Activated T-cell treated with anti-CD3 and anti-CD28 coated beads for 4 hours (primary cell): Measurements from ENCODE around the gene ANKRD27.
"Not testable (repeated sequence)": the region's sequence is repeated elsewhere in the genome, so short reads cannot be mapped to it uniquely, and the experiment has no call there.

ENCODE experiments used
- DNase-seq: peaks from one replicate; pipeline ENCODE4 v3.0.0-alpha.2; 2020

ANKRD27 gene

GRCh38 chr19:32598022-32598421 lies 77.0 kb downstream of the ANKRD27 start:
- DNase-seq, result no peak

DNA sequence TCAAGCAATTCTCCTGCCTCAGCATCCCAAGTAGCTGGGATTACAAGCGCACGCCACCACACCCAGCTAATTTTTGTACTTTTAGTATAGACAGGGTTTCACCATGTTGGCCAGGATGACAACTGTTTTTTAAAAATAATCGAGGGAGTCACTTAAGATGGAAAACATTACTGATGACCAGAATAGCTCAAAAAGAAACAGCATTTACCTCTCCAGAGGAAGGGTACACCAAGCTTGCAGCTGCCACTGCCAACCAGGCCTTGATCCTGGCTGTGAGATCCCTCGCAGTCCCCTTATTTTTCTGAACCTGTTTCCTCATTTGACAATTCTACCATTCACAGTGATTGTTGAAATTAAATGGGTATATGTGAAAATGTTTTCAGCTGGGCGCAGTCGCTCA lies 79.5 kb downstream of the ANKRD27 start:
- no peak for DNase-seq

GRCh38 chr19:32594021-32594420 lies 81.0 kb downstream of the ANKRD27 start:
- no peak for DNase-seq

DNA sequence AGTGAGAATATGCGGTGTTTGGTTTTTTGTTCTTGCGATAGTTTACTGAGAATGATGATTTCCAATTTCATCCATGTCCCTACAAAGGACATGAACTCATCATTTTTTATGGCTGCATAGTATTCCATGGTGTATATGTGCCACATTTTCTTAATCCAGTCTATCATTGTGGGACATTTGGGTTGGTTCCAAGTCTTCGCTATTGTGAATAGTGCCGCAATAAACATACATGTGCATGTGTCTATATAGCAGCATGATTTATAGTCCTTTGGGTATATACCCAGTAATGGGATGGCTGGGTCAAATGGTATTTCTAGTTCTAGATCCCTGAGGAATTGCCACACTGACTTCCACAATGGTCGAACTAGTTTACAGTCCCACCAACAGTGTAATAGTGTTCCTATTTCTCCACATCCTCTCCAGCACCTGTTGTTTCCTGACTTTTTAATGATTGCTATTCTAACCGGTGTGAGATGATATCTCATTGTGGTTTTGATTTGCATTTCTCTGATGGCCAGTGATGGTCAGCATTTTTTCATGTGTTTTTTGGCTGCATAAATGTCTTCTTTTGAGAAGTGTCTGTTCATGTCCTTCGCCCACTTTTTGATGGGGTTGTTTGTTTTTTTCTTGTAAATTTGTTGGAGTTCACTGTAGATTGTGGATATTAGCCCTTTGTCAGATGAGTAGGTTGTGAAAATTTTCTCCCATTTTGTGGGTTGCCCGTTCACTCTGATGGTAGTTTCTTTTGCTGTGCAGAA lies 87.1 kb downstream of the ANKRD27 start:
- not testable (repeated sequence) for DNase-seq

- no peak for DNase-seq
These were observed 93.2 kb downstream of the ANKRD27 start for GRCh38 chr19:32581705-32582179.

DNA sequence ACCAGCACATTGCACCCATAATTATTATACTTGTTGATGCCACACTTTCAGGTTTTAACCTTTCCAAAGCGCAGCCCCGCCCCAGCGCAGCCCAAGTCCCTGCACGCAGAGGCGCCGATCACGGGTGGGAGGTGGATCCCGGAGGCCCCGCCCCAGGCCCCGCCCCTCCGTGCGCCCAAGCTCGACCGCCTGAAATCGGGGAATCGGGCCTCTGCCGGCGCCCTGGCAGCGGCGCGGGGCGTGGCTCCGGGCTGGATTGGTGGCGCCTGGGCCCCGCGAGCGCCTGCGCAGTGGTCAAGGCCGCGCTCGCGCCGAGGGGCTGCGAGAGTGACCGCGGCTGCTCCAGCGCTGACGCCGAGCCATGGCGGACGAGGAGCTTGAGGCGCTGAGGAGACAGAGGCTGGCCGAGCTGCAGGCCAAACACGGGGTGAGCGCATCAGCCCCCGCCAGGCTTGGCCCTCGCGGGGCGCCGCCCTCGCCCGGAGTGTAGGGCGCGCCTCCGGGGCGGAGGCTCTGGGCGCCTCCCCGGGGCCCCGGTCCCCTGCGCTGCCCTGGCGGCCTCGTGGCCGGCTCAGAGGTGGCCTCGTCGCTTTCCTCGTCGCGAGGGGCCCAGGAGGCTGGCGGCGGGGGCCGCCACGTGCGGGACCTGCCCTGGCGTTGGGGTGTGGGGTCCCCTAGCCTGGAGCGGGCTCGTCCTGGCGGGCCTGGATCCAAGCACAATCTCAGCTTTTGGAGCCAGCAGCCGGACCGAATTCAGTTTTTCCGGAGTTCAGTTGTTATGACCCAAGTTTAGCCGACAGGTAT lies 93.9 kb downstream of the ANKRD27 start, which contains the start of gene PDCD5:
Gene PDCD5, plus strand, starts transcription at position 290 of the 804 bp plus-strand sequence. Its CDS starts 72 bp downstream, at position 362.
- peak; percentile 96 for DNase-seq

DNA sequence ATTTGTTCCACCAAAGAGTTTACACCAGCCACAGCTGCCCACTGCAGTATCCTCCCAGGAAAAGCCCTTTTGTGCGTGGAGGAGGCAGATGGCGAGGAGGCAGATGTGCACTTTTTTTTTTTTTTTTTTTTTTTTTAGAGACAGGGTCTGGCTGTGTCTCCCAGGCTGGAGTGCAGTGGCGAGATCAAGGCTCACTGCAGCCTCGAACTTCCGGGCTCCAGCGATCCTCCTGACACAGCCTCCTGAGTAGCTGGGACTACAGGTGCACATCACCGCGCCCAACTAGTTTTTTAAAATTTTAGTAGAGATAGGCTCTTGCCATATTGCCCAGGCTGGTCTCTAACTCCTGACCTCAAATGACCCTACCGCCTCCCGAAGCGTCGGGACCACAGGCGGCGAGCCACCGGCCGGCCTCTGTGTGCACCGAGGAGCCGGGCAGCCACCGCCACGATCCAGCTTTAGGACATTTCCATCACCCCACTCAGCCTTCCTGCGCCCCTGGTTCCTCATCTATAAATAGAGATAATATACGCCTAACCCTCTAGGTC lies 94.6 kb downstream of the ANKRD27 start:
- no peak for DNase-seq

DNA sequence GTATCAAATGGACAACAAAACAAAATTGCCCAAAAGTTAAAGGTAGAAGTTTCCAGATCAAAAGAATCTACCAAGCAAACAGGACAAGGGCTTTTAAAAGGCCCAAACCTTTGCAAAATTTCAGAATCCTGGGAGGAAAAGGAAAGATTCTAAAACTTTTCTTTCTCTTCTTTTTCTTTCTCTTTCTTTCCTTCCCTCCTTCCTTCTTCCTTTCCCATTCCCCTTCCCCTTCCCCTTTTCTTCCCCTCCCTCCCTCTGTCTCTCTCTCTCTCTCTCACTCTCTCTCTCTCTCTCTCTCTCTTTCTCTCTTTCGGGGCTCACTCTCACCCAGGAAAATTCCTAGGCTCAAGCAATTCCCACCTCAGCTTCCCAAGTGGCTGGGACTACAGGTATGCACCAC lies 98.2 kb downstream of the ANKRD27 start:
- no peak for DNase-seq

- no peak for DNase-seq
These were observed 101.5 kb downstream of the ANKRD27 start for GRCh38 chr19:32573492-32573794.

DNA sequence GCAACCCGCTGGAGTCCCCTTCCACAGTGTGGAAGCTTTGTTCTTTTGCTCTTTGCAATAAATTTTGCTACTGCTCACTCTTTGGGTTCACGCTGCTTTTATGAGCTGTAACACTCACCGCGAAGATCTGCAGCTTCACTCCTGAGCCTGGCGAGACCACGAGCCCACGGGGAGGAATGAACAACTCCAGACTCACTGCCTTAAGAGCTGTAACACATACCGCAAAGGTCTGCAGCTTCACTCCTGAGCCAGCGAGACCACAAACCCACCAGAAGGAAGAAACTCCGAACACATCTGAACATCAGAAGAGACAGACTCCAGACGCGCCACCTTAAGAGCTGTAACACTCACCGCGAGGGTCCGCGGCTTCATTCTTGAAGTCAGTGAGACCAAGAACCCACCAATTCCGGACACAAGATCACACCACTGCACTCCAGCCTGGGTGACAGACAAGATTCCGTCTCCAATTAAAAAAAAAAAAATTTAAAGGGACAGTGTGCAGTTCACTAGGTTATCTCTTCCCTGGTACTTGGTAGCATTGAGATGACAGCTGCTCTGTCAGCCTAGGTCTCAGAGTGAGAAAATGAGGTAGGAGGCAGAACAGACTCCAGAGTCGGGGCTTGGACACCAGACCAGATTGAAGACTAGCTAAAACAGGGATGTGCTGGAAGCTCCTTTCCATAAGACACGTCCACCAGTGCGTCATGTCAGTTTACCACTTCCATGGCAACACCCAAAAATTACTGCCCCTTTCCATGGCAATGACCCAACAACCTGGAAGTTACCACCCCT lies 102.1 kb downstream of the ANKRD27 start:
- not testable (repeated sequence) for DNase-seq

- DNase-seq, result not testable (repeated sequence)
These were observed 103.4 kb downstream of the ANKRD27 start for GRCh38 chr19:32571471-32572075.

- peak; percentile 29 for DNase-seq
These were observed 104.7 kb downstream of the ANKRD27 start for GRCh38 chr19:32570081-32570785.

GRCh38 chr19:32567486-32567885 lies 107.5 kb downstream of the ANKRD27 start:
- no peak for DNase-seq

GRCh38 chr19:32566246-32566830 lies 108.6 kb downstream of the ANKRD27 start:
- no peak for DNase-seq

DNA sequence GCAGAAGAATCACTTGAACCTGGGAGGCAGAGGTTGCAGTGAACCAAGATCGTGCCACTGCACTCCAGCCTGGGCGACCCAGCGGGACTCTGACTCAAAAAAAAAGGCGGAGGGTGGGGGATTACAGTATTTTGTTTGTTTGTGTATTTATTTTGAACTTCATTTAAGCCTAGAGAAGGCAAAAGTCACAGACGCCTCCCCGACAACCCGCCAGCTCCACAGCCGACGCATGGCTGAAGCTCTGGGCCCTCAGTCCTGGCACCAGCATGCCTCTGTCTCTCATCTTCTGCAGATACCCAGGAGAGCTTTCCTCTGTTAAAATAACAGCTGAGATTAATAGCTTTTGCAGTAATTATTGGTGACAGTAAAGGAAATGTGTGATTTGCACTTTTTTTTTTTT lies 111.2 kb downstream of the ANKRD27 start:
- no peak for DNase-seq

DNA sequence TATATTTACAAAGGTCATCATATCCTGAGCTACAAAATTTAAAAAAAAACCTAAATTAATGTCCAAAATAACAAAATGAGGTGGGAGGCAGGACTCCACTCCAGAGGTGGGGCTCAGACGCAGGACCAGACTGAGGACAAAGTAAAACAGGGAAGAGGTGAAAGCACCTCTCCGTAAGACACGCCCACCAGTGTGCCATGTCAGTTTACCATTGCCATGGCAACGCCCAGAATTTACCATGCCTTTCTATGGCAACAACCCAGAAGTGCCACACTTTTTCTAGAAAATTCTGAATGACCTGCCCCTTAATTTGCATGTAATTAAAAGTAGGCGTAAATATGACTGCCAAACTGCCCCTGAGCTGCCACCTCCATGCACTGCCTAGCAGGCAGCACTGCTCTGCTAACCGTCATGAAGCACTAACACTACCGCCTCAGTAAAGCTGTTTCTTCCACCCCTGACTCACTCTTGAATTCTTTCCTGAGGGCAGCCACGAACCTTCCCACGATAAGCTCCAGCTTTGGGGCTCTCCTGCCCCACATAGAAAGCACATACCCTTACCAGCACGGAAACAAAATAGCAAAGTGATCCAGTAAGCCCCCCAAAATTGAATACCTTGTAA lies 116.3 kb downstream of the ANKRD27 start:
- no peak for DNase-seq

DNA sequence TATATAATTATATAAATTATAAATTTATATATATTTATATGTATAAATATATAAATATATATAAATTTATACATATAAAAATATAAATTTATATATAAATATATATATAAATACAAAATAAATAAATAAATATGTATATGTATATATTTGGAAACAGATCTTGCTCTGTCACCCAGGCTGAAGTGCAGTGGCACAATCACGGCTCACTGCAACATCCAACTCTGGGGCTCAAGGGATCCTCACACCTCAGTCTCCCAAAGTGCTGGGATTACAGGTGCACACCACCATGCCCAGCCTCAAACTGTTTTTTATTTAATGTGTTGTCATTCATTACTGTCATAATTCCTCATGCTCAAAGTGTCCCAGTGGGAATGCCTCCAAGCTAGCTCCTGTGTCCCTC lies 119.2 kb downstream of the ANKRD27 start:
- DNase-seq, result no peak

DNA sequence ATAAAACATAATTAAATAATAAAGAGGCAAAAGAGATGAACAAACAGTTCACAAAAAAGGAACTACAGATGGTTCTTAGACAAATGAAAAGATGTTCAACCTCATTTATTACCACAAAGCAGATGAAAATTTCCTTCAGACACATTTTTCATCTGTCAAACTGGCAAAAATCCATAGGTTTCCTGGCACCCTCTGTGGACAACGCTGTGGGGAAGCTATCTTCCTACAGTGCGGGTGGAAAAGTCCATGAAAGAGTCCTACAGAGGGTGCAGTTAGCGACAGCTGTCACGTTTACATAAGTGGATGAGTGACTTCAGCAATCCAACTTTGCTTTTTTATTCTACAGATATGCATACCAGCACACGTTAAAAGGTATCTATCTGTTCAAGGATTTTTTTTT lies 124.3 kb downstream of the ANKRD27 start:
- no peak for DNase-seq
